ENCODE data around the gene BRCC3.

The BRCC3 gene

DNA sequence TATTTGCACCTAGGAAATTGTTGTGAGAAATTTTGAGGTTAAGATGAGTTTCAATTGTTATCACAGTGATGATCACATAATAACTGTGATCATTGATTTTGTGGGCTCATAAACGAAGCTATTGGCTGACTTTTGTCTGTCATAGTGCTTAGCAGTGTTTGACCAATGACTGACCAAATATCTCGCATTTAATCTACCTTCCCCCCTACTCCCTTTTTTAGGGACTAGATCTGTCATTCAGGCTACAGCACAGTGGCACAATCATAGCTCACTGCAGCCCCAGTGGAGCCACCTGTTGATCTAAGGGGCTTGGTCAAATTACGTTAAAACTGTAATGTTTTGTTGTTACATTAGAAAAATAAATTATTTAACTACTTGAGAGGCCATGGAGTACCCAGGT is 43.2 kb upstream of the BRCC3 start:
- Histone ChIP-seq H2AFZ (ENCODE audit: low read length) (no peak overlapping the region), H3K79me2 (ENCODE audit: insufficient read depth, low read length) (peaks cover 28% of the 10 kb centered on the region), H3K4me3 (ENCODE audit: low read depth, low read length, poor library complexity, severe bottlenecking) (peak overlapping the region; percentile 86), H3K9ac (ENCODE audit: low read length) (peak overlapping the region; percentile 97), H3K27me3 (ENCODE audit: insufficient read depth, low read length) (no peaks in the 10 kb centered on the region), H3F3A (ENCODE audit: insufficient read depth, low read length) (no peaks in the 10 kb centered on the region), H3K4me2 (ENCODE audit: low read length) (peak overlapping the region; percentile 92), H3K36me3 (ENCODE audit: insufficient read depth, low read length) (no peaks in the 10 kb centered on the region), H3K27ac (ENCODE audit: low read depth, low read length, poor library complexity, severe bottlenecking) (peak overlapping the region; percentile 96), H3K9me2 (ENCODE audit: low read depth, low read length) (no peaks in the 10 kb centered on the region), H4K20me1 (ENCODE audit: insufficient read depth, low read length) (no peaks in the 10 kb centered on the region), H3K9me3 (ENCODE audit: low read length) (no peaks in the 10 kb centered on the region), H3K4me1 (ENCODE audit: insufficient read depth, low read length, severe bottlenecking) (peaks cover 23% of the 10 kb centered on the region)
- TF ChIP-seq CTCF (IDR thresholded peaks at IDR 0.05; ENCODE audit: low read length) (peak; percentile 21; the same call in 1 of the 2 replicates), EZH2 (IDR thresholded peaks at IDR 0.05; ENCODE audit: borderline replicate concordance, low read length) (no peak)

DNA sequence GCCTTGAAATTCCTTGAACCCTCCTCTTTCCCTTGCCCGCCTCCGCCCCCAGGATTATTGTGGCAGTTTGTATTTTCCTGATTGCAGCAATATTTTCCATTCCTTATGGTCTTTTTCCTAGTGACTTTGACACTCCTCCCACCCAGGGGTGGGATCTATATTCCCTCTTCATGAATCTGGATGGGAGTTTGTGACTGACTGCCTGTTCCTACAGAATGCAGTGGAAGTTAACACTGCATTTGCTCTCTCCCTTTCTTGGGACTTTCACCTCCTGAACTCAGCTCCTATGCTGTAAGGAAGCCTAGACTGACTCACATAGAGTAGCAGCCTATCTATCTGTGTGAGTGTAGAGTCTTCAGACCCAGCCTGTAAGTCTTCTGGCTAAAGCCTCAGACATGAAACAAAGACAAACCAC is 42.4 kb upstream of the BRCC3 start:
- peak overlapping the region; percentile 21 for H3K27ac ChIP-seq (ENCODE audit: low read depth, low read length, poor library complexity, severe bottlenecking)

GRCh38 chrX:155031657-155032056 is 39.7 kb upstream of the BRCC3 start:
- no peak overlapping the region for H3K4me2 ChIP-seq (ENCODE audit: low read length)
- H3K27me3 ChIP-seq (ENCODE audit: insufficient read depth, low read length) = no peaks in the 10 kb centered on the region
- H3K79me2 ChIP-seq (ENCODE audit: insufficient read depth, low read length) = peaks cover 28% of the 10 kb centered on the region
- peaks cover 28% of the 10 kb centered on the region for H3K36me3 ChIP-seq (ENCODE audit: insufficient read depth, low read length)
- no peak overlapping the region for H2AFZ ChIP-seq (ENCODE audit: low read length)
- H3K9ac ChIP-seq (ENCODE audit: low read length) = no peak overlapping the region
- H3K4me1 ChIP-seq (ENCODE audit: insufficient read depth, low read length, severe bottlenecking) = peaks cover 16% of the 10 kb centered on the region
- no peak overlapping the region for H3K27ac ChIP-seq (ENCODE audit: low read depth, low read length, poor library complexity, severe bottlenecking)
- H3K9me3 ChIP-seq (ENCODE audit: low read length) = no peaks in the 10 kb centered on the region
- H4K20me1 ChIP-seq (ENCODE audit: insufficient read depth, low read length) = no peaks in the 10 kb centered on the region
- TF ChIP-seq EZH2 (IDR thresholded peaks at IDR 0.05; ENCODE audit: borderline replicate concordance, low read length) = no peak
- TF ChIP-seq CTCF (IDR thresholded peaks at IDR 0.05; ENCODE audit: low read length) = no peak
- no peak overlapping the region for H3K4me3 ChIP-seq (ENCODE audit: low read depth, low read length, poor library complexity, severe bottlenecking)
- no peaks in the 10 kb centered on the region for H3K9me2 ChIP-seq (ENCODE audit: low read depth, low read length)
- no peaks in the 10 kb centered on the region for H3F3A ChIP-seq (ENCODE audit: insufficient read depth, low read length)

More for the DNA sequence above, 42.4 kb upstream of the BRCC3 start:
- no peak overlapping the region for H2AFZ ChIP-seq (ENCODE audit: low read length)
- H3K9me3 ChIP-seq (ENCODE audit: low read length) = no peaks in the 10 kb centered on the region
- peak overlapping the region; percentile 97; the same call in 1 of the 2 replicates for H3K9ac ChIP-seq (ENCODE audit: low read length)
- no peaks in the 10 kb centered on the region for H3K9me2 ChIP-seq (ENCODE audit: low read depth, low read length)
- H3K4me3 ChIP-seq (ENCODE audit: low read depth, low read length, poor library complexity, severe bottlenecking) = peak overlapping the region; percentile 86
- H4K20me1 ChIP-seq (ENCODE audit: insufficient read depth, low read length) = no peaks in the 10 kb centered on the region
- peak overlapping the region; percentile 92; the same call in 1 of the 2 replicates for H3K4me2 ChIP-seq (ENCODE audit: low read length)
- H3K27me3 ChIP-seq (ENCODE audit: insufficient read depth, low read length) = no peaks in the 10 kb centered on the region
- H3K4me1 ChIP-seq (ENCODE audit: insufficient read depth, low read length, severe bottlenecking) = peaks cover 23% of the 10 kb centered on the region
- peaks cover 28% of the 10 kb centered on the region for H3K79me2 ChIP-seq (ENCODE audit: insufficient read depth, low read length)
- no peaks in the 10 kb centered on the region for H3F3A ChIP-seq (ENCODE audit: insufficient read depth, low read length)
- TF ChIP-seq EZH2 (IDR thresholded peaks at IDR 0.05; ENCODE audit: borderline replicate concordance, low read length) (no peak), CTCF (IDR thresholded peaks at IDR 0.05; ENCODE audit: low read length) (no peak)
- H3K36me3 ChIP-seq (ENCODE audit: insufficient read depth, low read length) = peaks cover 5% of the 10 kb centered on the region
